Astrocyte (in vitro differentiated cells and primary cell): ENCODE results near the gene GRB10. TPM values are rescaled to one million over a fixed set of nuclear protein-coding genes. Genes with fewer than 3 reads are reported as not detected.

ENCODE experiments used
- DNase-seq: peaks from one replicate; pipeline ENCODE4 v3.0.0-alpha.2; 2010; ENCODE audit warnings: low read depth
- FAIRE-seq: peaks from 2 replicates; lab custom pipeline; 2011; peaks lifted over from hg19 to GRCh38; lab: Jason Lieb, UNC
- H2AFZ ChIP-seq: 2 replicates; pipeline ENCODE4 v1.6.0; 2012; ENCODE audit warnings: low read depth, low read length, inconsistent platforms
- H3K27ac ChIP-seq: 2 replicates; pipeline ENCODE4 v1.5.1; 2011; ENCODE audit warnings: low read depth, low read length, inconsistent platforms
- H3K27me3 ChIP-seq: 2 replicates; pipeline ENCODE4 v1.6.0; 2011; ENCODE audit warnings: low read length, inconsistent platforms; ENCODE audit not compliant: insufficient read depth
- H3K36me3 ChIP-seq: 2 replicates; pipeline ENCODE4 v1.5.1; 2011; ENCODE audit warnings: low read length, inconsistent platforms; ENCODE audit not compliant: insufficient read depth
- H3K4me1 ChIP-seq: 2 replicates; pipeline ENCODE4 v1.5.1; 2011; ENCODE audit warnings: low read length, inconsistent platforms; ENCODE audit not compliant: insufficient read depth
- H3K4me2 ChIP-seq: 2 replicates; pipeline ENCODE4 v1.6.0; 2012; ENCODE audit warnings: low read length, inconsistent platforms
- H3K4me3 ChIP-seq: 2 replicates; pipeline ENCODE4 v1.5.1; 2011; ENCODE audit warnings: low read depth, mild to moderate bottlenecking, low read length, inconsistent platforms; ENCODE audit not compliant: insufficient read depth
- H3K79me2 ChIP-seq: 2 replicates; pipeline ENCODE4 v1.6.0; 2012; ENCODE audit warnings: mild to moderate bottlenecking, low read length, inconsistent platforms; ENCODE audit not compliant: insufficient read depth
- H3K9ac ChIP-seq: 2 replicates; pipeline ENCODE4 v1.6.0; 2012; ENCODE audit warnings: mild to moderate bottlenecking, low read length, inconsistent platforms
- H3K9me3 ChIP-seq: 2 replicates; pipeline ENCODE4 v1.5.1; 2012; ENCODE audit warnings: low read depth, mild to moderate bottlenecking, low read length, inconsistent platforms; ENCODE audit not compliant: insufficient read depth
- H4K20me1 ChIP-seq: 2 replicates; pipeline ENCODE4 v1.6.0; 2012; ENCODE audit warnings: low read length, inconsistent platforms; ENCODE audit not compliant: insufficient read depth
- H3K27ac Mint-ChIP-seq: one replicate; pipeline ENCODE4 v1.8.0; 2021; ENCODE audit warnings: mild to moderate bottlenecking, mixed read lengths; ENCODE audit not compliant: unreplicated experiment
- H3K27me3 Mint-ChIP-seq: one replicate; pipeline ENCODE4 v1.8.0; 2021; ENCODE audit warnings: low read depth, mixed read lengths; ENCODE audit not compliant: unreplicated experiment
- H3K36me3 Mint-ChIP-seq: one replicate; pipeline ENCODE4 v1.8.0; 2021; ENCODE audit warnings: low read depth, mixed read lengths; ENCODE audit not compliant: unreplicated experiment
- H3K4me1 Mint-ChIP-seq: one replicate; pipeline ENCODE4 v1.8.0; 2021; ENCODE audit warnings: low read depth, mixed read lengths; ENCODE audit not compliant: unreplicated experiment
- H3K4me3 Mint-ChIP-seq: one replicate; pipeline ENCODE4 v1.8.0; 2021; ENCODE audit warnings: mild to moderate bottlenecking, moderate library complexity, mixed read lengths; ENCODE audit not compliant: unreplicated experiment
- H3K9me3 Mint-ChIP-seq: one replicate; pipeline ENCODE4 v1.8.0; 2021; ENCODE audit warnings: mild to moderate bottlenecking, mixed read lengths; ENCODE audit not compliant: unreplicated experiment
- CTCF ChIP-seq: IDR thresholded peaks from 2 replicates; pipeline ENCODE4 v1.5.1; 2011; ENCODE audit warnings: low read depth, mild to moderate bottlenecking, inconsistent platforms, low read length, moderate library complexity; ENCODE audit not compliant: insufficient read depth
- EZH2 ChIP-seq: IDR thresholded peaks from 2 replicates; pipeline ENCODE4 v1.6.1; 2012; ENCODE audit warnings: mild to moderate bottlenecking, low read length, inconsistent platforms; ENCODE audit not compliant: insufficient read depth
- total RNA-seq: library from RNA; stranded (reverse); gene quantifications from 2 replicates; pipeline ENCODE4 v1.2.1, GENCODE V29; 2021

GRB10 gene
- total RNA-seq, 1 donor from 2014 or later = 81.9 TPM

- DNase-seq (no peak), FAIRE-seq (no peak)
- peaks cover 3% of the 10 kb centered on the region for H3K36me3 ChIP-seq
- peaks cover 34% of the 10 kb centered on the region for H3K4me1 Mint-ChIP-seq
- peak overlapping the region; percentile 59 for H3K27ac Mint-ChIP-seq
- TF ChIP-seq EZH2 (no peak), CTCF (no peak)
- no peak overlapping the region for H3K4me3 Mint-ChIP-seq
- no peak overlapping the region for H3K9ac ChIP-seq
- H3K9me3 ChIP-seq = no peaks in the 10 kb centered on the region
- no peaks in the 10 kb centered on the region for H3K9me3 Mint-ChIP-seq
- H2AFZ ChIP-seq = no peak overlapping the region
- H3K27me3 ChIP-seq = no peaks in the 10 kb centered on the region
- no peaks in the 10 kb centered on the region for H3K27me3 Mint-ChIP-seq
- H3K79me2 ChIP-seq = peaks cover 88% of the 10 kb centered on the region
- no peak overlapping the region for H3K27ac ChIP-seq
- H3K36me3 Mint-ChIP-seq = peaks cover 27% of the 10 kb centered on the region
- peaks cover 98% of the 10 kb centered on the region for H4K20me1 ChIP-seq
- H3K4me1 ChIP-seq = no peaks in the 10 kb centered on the region
- H3K4me2 ChIP-seq = no peak overlapping the region
- H3K4me3 ChIP-seq = no peak overlapping the region
These were observed 137.5 kb downstream of the GRB10 start for GRCh38 chr7:50645186-50645585.

GRCh38 chr7:50644586-50644985 is 138.1 kb downstream of the GRB10 start:
- peaks cover 28% of the 10 kb centered on the region for H3K4me1 Mint-ChIP-seq
- Histone ChIP-seq H3K9me3 (no peaks in the 10 kb centered on the region), H3K79me2 (peaks cover 86% of the 10 kb centered on the region), H3K27ac (no peak overlapping the region), H3K4me1 (no peaks in the 10 kb centered on the region), H3K36me3 (peaks cover 3% of the 10 kb centered on the region), H3K27me3 (no peaks in the 10 kb centered on the region), H4K20me1 (peaks cover 98% of the 10 kb centered on the region), H3K9ac (no peak overlapping the region), H2AFZ (no peak overlapping the region), H3K4me3 (no peak overlapping the region), H3K4me2 (no peak overlapping the region)
- H3K9me3 Mint-ChIP-seq = no peaks in the 10 kb centered on the region
- no peak for DNase-seq
- no peak for TF ChIP-seq EZH2
- TF ChIP-seq CTCF = no peak
- no peak for FAIRE-seq
- no peaks in the 10 kb centered on the region for H3K27me3 Mint-ChIP-seq
- no peak overlapping the region for H3K4me3 Mint-ChIP-seq
- no peak overlapping the region for H3K27ac Mint-ChIP-seq
- peaks cover 22% of the 10 kb centered on the region for H3K36me3 Mint-ChIP-seq

- H3K27me3 Mint-ChIP-seq = no peaks in the 10 kb centered on the region
- no peaks in the 10 kb centered on the region for H3K9me3 Mint-ChIP-seq
- H3K27ac Mint-ChIP-seq = no peak overlapping the region
- Histone ChIP-seq H3K9ac (no peak overlapping the region), H3K27me3 (no peaks in the 10 kb centered on the region), H3K9me3 (no peaks in the 10 kb centered on the region), H2AFZ (no peak overlapping the region), H3K4me2 (no peak overlapping the region), H3K36me3 (peaks cover 3% of the 10 kb centered on the region), H3K4me3 (no peak overlapping the region), H3K79me2 (peaks cover 86% of the 10 kb centered on the region), H3K4me1 (no peaks in the 10 kb centered on the region), H4K20me1 (peaks cover 95% of the 10 kb centered on the region), H3K27ac (no peak overlapping the region)
- DNase-seq (no peak), FAIRE-seq (no peak)
- H3K4me1 Mint-ChIP-seq = peaks cover 23% of the 10 kb centered on the region
- peaks cover 17% of the 10 kb centered on the region for H3K36me3 Mint-ChIP-seq
- TF ChIP-seq EZH2 (no peak), CTCF (no peak)
- no peak overlapping the region for H3K4me3 Mint-ChIP-seq
These were observed 138.6 kb downstream of the GRB10 start for GRCh38 chr7:50644114-50644513.
